Right lobe of liver (tissue), 6 donors: ENCODE results near the gene KDM3A. TPM values are rescaled to one million over a fixed set of nuclear protein-coding genes. Genes with fewer than 3 reads are reported as not detected.

Experiments
- ATAC-seq, 4 donors: fragments of 200-7000 bp; cut with Tn5 transposase; one replicate each; pipeline ENCODE4 v1.9.1; 2020; ENCODE audit warnings: mild to moderate bottlenecking in 4 of 4, moderate library complexity in 4 of 4
- DNase-seq, 3 donors: peaks; one replicate each; pipeline ENCODE4 v3.0.0-alpha.2; 2020
- H3K27ac ChIP-seq, 3 donors: fragments of 200-600 bp; one replicate each; pipeline ENCODE4 v1.8.0; 2022
- H3K27me3 ChIP-seq, 2 donors: fragments of 200-600 bp; one replicate each; pipeline ENCODE4 v1.8.0; 2022
- H3K36me3 ChIP-seq, 4 donors: fragments of 200-600 bp; sonication (generic) in 1 of 4; one replicate each; pipeline versions ENCODE4 v1.5.1 to v1.8.0; 2017 to 2022; ENCODE audit warnings: control low read depth in 1 of 4
- H3K4me1 ChIP-seq, 4 donors: fragments of 200-600 bp; sonication (generic) in 1 of 4; one replicate each; pipeline versions ENCODE4 v1.5.1 to v1.8.0; 2017 to 2022; ENCODE audit warnings: control low read depth in 1 of 4
- H3K4me3 ChIP-seq, 3 donors: fragments of 200-600 bp; one replicate each; pipeline ENCODE4 v1.8.0; 2022
- H3K9me3 ChIP-seq, 4 donors: fragments of 200-600 bp; sonication (generic) in 1 of 4; one replicate each; pipeline versions ENCODE4 v1.5.1 to v1.8.0; 2017 to 2022; ENCODE audit warnings: control low read depth in 1 of 4
- CTCF ChIP-seq, 4 donors: fragments of 200-600 bp in 3 of 4; fragments of 450-650 bp in 1 of 4; IDR thresholded peaks; one replicate each; pipeline versions ENCODE4 v1.5.1 to v1.8.0; 2016 to 2022; ENCODE audit warnings: antibody characterized with exemption in 4 of 4, mild to moderate bottlenecking in 2 of 4
- POLR2A ChIP-seq: fragments of 450-650 bp; IDR thresholded peaks from one replicate; pipeline ENCODE4 v1.6.1; 2017; ENCODE audit warnings: antibody characterized with exemption, mild to moderate bottlenecking
- WGBS: methylation state at CpG from one replicate; pipeline ENCODE4 v1.1.6; 2018; ENCODE audit warnings: low coverage, low lambda C conversion rate; ENCODE audit not compliant: insufficient coverage; ENCODE audit errors: missing lambda C conversion rate; 5-methylcytosine and 5-hydroxymethylcytosine counted together
- intact Hi-C, 2 donors: fragments of 100-400 bp; cut with DNase I; formaldehyde crosslinking; loops; one replicate each; pipeline versions ENCODE4 v1.11.2 to v1.14.1; 2022
- total RNA-seq, 6 experiments: library from RNA; depleted of rRNA in 2 of 6; stranded (reverse); fragments of >200 nt in 2 of 6; fragmentation: NEBNext Ultra II Directional in 3 of 6; extraction: Animal tissue kit (Norgen Biotek cat#: 25700) in 3 of 6; gene quantifications; one replicate each; pipeline versions ENCODE4 v1.1.0 to v1.2.4, GENCODE V29; 2016 to 2023
- donor health status: DM: no; HTN: yes; CAD: no.
- donor health status: DM: no; HTN: no; CAD: no.
- donor health status: DM: no; HTN: no; CAD: no.
- donor health status: DM: no; HTN: yes; CAD: no.
- donor health status: DM: no; HTN: yes; CAD: no.

The KDM3A gene
- total RNA-seq, 6 experiments from 2014 or later = 7.2 to 40.8 (median 13.6) TPM

DNA sequence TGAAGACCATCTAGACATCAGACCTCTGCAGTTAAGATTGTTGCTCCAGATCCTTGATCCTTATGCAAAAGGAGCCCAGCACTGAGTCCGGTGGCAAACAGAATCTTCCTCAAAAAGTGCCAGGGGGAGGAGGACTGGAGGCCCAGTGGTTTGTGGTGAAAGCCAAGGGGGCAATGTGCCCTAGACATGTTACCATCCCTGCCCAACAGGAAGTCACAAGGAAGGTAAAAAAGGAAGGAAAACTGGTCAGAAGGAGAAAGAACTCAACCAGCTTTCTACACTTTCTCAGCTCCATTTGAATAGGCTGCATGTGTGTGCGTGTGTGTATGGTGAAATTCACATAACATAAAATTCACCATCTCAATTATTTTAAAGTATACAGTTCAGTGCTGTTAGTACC, 25.0 kb upstream of the KDM3A start:
- TF ChIP-seq POLR2A (no peak), CTCF (IDR thresholded peaks at IDR 0.05) (no peak)
- intact Hi-C loops = no loop called here
- ATAC-seq (no peak), DNase-seq (no peak)
- no peak overlapping the region for H3K4me3 ChIP-seq
- no peak overlapping the region for H3K27ac ChIP-seq
- no peaks in the 10 kb centered on the region for H3K9me3 ChIP-seq
- WGBS = 53% methylated on average over 2 of the region's 2 CpGs
- no peaks in the 10 kb centered on the region for H3K4me1 ChIP-seq
- H3K36me3 ChIP-seq = no peaks in the 10 kb centered on the region
- H3K27me3 ChIP-seq = no peaks in the 10 kb centered on the region

DNA sequence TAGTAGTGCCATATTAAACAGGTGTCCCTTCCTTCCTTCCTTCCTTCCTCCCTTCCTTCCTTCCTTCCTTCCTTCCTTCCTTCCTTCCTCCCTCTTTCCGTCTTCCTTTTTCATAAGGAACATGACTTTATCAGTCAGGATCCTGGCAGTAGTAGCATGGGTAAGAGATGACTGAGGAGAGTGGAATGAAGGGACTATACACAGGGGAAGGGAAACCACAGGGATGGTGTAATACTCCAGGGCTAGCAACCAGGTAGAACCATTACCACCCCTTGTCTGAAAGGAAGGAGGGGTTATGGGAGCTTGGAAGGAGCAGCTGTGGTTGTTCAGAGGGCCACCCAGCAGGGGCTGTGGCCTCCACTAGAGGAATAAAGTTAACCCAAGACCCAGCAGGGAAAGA, 23.2 kb upstream of the KDM3A start:
- TF ChIP-seq CTCF (IDR thresholded peaks at IDR 0.05) (no peak), POLR2A (no peak)
- intact Hi-C loops = no loop called here
- no peak for ATAC-seq
- Histone ChIP-seq H3K27ac (no peak overlapping the region), H3K27me3 (no peaks in the 10 kb centered on the region), H3K4me3 (no peak overlapping the region), H3K4me1 (no peaks in the 10 kb centered on the region), H3K36me3 (no peaks in the 10 kb centered on the region), H3K9me3 (no peaks in the 10 kb centered on the region)
- no peak for DNase-seq
- WGBS = 25% methylated on average over 1 of the region's 1 CpG

- H3K4me3 ChIP-seq = no peak overlapping the region
- DNase-seq (no peak), ATAC-seq (no peak)
- TF ChIP-seq POLR2A (no peak), CTCF (IDR thresholded peaks at IDR 0.05) (no peak)
- H3K27me3 ChIP-seq = no peaks in the 10 kb centered on the region
- WGBS = 63% methylated on average over 5 of the region's 5 CpGs
- no peak overlapping the region for H3K27ac ChIP-seq
- H3K36me3 ChIP-seq = no peaks in the 10 kb centered on the region
- no peaks in the 10 kb centered on the region for H3K9me3 ChIP-seq
- intact Hi-C loops = no loop called here
- no peaks in the 10 kb centered on the region for H3K4me1 ChIP-seq
Observed at GRCh38 chr2:86420913-86421312, 20.3 kb upstream of the KDM3A start.

DNA sequence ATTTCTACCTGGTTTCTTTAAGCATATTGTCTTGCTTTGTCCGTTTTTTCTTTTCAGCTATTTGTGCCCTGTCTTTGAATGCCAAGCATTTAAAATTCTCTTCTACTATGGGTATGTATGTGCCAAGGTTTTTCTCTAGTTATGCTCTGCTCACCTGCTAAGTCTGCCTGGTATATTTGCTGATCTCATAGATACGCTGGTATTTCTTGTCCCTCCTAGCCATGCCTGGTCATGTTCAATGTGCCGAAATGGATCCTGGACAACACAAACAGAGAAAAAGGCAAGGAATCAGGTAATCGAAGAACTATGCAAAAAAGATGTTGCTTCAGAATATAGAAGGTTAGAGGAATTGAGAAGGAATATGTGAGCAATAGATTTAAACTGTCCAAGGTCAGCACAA, 14.9 kb upstream of the KDM3A start:
- Histone ChIP-seq H3K27me3 (no peaks in the 10 kb centered on the region), H3K27ac (no peak overlapping the region), H3K4me3 (no peak overlapping the region), H3K4me1 (no peaks in the 10 kb centered on the region), H3K9me3 (no peaks in the 10 kb centered on the region), H3K36me3 (no peaks in the 10 kb centered on the region)
- DNase-seq = no peak
- no peak for ATAC-seq
- intact Hi-C loops = no loop called here
- TF ChIP-seq POLR2A (no peak), CTCF (IDR thresholded peaks at IDR 0.05) (no peak)
- WGBS = 66% methylated on average over 4 of the region's 4 CpGs

GRCh38 chr2:86429335-86429734, 11.8 kb upstream of the KDM3A start:
- intact Hi-C loops = no loop called here
- no CpG with 5 or more reads among the region's 1 CpG for WGBS
- no peaks in the 10 kb centered on the region for H3K27me3 ChIP-seq
- no peaks in the 10 kb centered on the region for H3K9me3 ChIP-seq
- no peak overlapping the region for H3K4me3 ChIP-seq
- no peaks in the 10 kb centered on the region for H3K36me3 ChIP-seq
- H3K4me1 ChIP-seq = no peaks in the 10 kb centered on the region
- no peak overlapping the region for H3K27ac ChIP-seq
- ATAC-seq (no peak), DNase-seq (no peak)
- TF ChIP-seq CTCF (IDR thresholded peaks at IDR 0.05) = no peak
- TF ChIP-seq POLR2A = no peak
